ENCODE measurements around the gene IFIT1.
"Not testable (repeated sequence)": the region's sequence is repeated elsewhere in the genome, so short reads cannot be mapped to it uniquely, and the experiment has no call there.

The IFIT1 gene

DNA sequence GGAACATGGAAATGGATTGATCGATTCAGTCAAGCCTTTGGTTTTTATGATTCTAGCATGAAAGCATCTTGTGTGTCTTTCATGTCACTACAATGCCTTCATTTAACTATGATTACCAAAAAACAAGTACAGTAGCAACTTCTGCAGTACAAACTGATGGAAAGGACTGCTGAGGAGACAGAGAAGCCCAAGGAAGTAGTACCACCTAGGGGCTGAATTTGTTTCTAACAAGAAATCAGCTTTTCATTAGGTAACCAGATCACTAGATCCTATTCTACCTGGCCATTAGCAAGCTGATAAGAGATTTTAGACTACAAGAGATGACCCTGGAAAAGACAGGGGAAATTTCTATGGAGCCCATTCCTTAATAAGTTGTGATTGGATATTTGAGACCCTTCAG, 3.2 kb upstream of the IFIT1 start:
- no peaks in the 10 kb centered on the region for H3K27me3 ChIP-seq (replicated peaks)
- no peak overlapping the region for H3K27ac ChIP-seq
- in situ Hi-C loops (cut with HindIII; ENCODE audit: low pct_ligation_motif_present, low sequenced_read_pairs) = no loop called here
- H3K36me3 ChIP-seq (replicated peaks) = no peaks in the 10 kb centered on the region
- DNase-seq = no peak
- no peak overlapping the region for H3K4me3 ChIP-seq (ENCODE audit: low read depth, low read length)
- TF ChIP-seq, protein P1, sequence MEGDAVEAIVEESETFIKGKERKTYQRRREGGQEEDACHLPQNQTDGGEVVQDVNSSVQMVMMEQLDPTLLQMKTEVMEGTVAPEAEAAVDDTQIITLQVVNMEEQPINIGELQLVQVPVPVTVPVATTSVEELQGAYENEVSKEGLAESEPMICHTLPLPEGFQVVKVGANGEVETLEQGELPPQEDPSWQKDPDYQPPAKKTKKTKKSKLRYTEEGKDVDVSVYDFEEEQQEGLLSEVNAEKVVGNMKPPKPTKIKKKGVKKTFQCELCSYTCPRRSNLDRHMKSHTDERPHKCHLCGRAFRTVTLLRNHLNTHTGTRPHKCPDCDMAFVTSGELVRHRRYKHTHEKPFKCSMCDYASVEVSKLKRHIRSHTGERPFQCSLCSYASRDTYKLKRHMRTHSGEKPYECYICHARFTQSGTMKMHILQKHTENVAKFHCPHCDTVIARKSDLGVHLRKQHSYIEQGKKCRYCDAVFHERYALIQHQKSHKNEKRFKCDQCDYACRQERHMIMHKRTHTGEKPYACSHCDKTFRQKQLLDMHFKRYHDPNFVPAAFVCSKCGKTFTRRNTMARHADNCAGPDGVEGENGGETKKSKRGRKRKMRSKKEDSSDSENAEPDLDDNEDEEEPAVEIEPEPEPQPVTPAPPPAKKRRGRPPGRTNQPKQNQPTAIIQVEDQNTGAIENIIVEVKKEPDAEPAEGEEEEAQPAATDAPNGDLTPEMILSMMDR (IDR thresholded peaks at IDR 0.05; ENCODE audit: low read depth, low read length, missing control alignments) = peak; percentile 54

DNA sequence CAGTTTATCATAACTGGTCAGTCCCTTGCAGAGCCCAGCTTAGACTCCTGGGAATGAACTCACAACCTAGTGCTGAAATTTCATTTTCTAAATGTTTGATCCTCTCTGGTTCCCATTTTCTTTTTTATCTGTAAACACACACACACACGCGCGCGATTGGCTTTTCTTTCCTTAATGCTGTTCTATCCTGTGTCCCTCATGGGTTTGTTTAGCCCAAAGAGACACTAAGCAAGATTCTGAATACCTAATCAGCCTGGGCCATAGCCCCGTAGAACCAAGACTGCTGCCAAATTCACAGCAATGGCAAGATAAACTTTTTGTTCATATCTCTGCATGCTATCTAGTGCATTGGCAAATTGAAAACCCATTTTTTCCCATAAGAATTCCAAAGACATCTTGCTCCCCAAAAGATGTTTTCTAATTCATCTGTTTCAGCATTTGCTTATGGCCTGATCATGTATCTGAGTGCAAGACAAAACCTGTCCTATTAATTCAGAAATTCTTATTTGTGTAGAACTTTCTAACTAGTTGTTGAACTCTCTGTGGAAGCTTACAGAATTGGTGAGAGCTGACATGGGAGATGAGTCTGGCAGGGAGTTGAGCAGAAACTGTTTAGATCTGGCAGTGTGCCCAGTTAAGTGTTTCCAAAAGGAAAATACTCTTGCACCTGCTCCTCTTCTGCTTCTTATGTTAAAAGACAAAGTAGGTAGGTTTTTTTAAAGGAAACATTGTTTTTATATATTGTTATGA, 1.8 kb upstream of the IFIT1 start:
- Histone ChIP-seq H3K27ac (no peak overlapping the region), H3K4me3 (ENCODE audit: low read depth, low read length) (no peak overlapping the region), H3K27me3 (replicated peaks) (no peaks in the 10 kb centered on the region), H3K36me3 (replicated peaks) (no peaks in the 10 kb centered on the region)
- in situ Hi-C loops (cut with HindIII; ENCODE audit: low pct_ligation_motif_present, low sequenced_read_pairs) = no loop called here
- TF ChIP-seq, protein P1 (IDR thresholded peaks at IDR 0.05; ENCODE audit: low read depth, low read length, missing control alignments) = no peak
- DNase-seq = no peak

DNA sequence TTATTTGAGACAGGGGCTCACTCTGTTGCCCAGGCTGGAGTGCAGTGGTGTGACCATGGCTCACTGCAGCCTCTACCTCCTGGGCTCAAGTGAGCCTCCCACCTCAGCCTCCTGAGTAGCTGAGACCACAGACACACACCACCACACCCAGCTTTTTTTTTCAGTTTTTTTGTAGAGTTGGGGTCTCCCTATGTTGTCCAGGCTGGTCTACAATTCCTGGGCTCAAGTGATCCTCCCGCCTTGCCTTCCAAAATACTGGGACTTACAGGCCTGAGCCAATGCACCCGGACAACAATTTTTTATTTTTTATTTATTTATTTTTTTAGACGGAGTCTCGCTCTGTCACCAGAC, 1.2 kb upstream of the IFIT1 start:
- H3K27ac ChIP-seq; in situ Hi-C loops (cut with HindIII; ENCODE audit: low pct_ligation_motif_present, low sequenced_read_pairs); H3K36me3 ChIP-seq (replicated peaks); DNase-seq; H3K27me3 ChIP-seq (replicated peaks); H3K4me3 ChIP-seq (ENCODE audit: low read depth, low read length): not testable (repeated sequence)

DNA sequence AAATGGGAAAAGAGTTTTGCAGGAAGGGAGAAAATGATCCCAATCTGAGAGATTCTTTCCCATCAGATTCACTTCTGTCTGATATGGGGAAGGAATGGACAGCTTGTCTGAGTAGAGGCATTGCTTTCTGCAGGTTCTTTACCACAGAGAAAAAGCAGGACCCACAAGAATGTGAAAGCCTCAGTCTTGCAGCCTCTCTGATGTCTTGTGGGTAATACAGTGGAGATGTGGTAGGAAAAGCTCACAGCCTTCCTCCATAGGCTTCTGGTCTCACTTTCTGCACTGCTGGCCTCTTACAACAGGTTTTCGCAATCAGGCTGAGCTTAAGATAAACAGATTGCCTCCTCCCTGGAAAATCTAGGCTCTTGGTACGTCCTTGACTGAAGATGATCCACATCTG, 551 bp downstream of the IFIT1 start:
- TF ChIP-seq, protein P1 (IDR thresholded peaks at IDR 0.05; ENCODE audit: low read depth, low read length, missing control alignments) = no peak

DNA sequence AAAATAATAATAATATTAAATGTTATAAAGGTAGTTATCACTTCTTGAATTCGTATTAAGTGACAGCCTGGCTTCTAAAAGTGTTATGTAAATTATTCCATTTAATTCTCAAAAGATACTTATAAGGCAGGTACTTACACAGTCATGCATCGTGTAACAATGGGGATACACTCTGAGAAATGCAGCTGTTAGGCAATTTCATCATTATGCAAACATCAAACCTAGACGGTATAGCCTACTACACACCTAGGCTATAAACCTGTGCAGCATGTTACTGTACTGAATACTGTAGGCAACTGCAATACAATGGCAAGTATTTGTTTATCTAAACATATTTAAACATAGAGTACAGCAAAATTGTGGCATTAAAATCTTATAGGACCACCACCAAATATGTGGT, 1.5 kb downstream of the IFIT1 start:
- DNase-seq = no peak
- Histone ChIP-seq H3K4me3 (ENCODE audit: low read depth, low read length) (no peak overlapping the region), H3K27me3 (replicated peaks) (no peaks in the 10 kb centered on the region), H3K36me3 (replicated peaks) (no peaks in the 10 kb centered on the region), H3K27ac (no peak overlapping the region)
- in situ Hi-C loops (cut with HindIII; ENCODE audit: low pct_ligation_motif_present, low sequenced_read_pairs) = no loop called here
- TF ChIP-seq, protein P1 (IDR thresholded peaks at IDR 0.05; ENCODE audit: low read depth, low read length, missing control alignments) = no peak

More for the DNA sequence above, 551 bp downstream of the IFIT1 start:
- Histone ChIP-seq H3K27me3 (replicated peaks) (no peaks in the 10 kb centered on the region), H3K27ac (no peak overlapping the region), H3K4me3 (ENCODE audit: low read depth, low read length) (peak overlapping the region; percentile 59), H3K36me3 (replicated peaks) (no peaks in the 10 kb centered on the region)
- peak; percentile 65 for DNase-seq
- in situ Hi-C loops (cut with HindIII; ENCODE audit: low pct_ligation_motif_present, low sequenced_read_pairs) = no loop called here

DNA sequence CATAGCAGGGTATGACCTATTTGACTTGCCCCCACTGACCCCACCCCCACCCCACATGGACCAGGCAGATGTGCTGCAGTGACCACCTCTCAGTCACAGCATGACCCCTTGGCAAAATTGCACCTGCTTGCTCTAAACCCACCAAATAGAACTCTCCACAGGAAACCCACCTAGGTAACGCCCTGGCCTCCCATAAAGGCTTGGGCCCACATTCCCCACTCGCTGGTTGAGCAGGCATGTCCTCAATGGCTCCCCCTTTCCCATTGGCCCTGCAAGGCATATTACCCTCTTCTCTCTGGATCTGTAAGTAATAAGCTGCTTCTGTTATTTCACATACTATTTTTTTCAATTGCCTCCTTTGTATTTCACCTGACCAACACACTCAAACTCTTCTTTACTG, 2.7 kb downstream of the IFIT1 start:
- Histone ChIP-seq H3K4me3 (ENCODE audit: low read depth, low read length) (no peak overlapping the region), H3K36me3 (replicated peaks) (no peaks in the 10 kb centered on the region)

More for the DNA sequence above, 2.7 kb downstream of the IFIT1 start:
- no peak for DNase-seq
- in situ Hi-C loops (cut with HindIII; ENCODE audit: low pct_ligation_motif_present, low sequenced_read_pairs) = no loop called here
- TF ChIP-seq, protein P1 (IDR thresholded peaks at IDR 0.05; ENCODE audit: low read depth, low read length, missing control alignments) = no peak
- Histone ChIP-seq H3K27me3 (replicated peaks) (no peaks in the 10 kb centered on the region), H3K27ac (no peak overlapping the region)
